H1 (cell line): Measurements from ENCODE around the gene KCNJ10. TPM values are rescaled to one million over a fixed set of nuclear protein-coding genes. Genes with fewer than 3 reads are reported as not detected.
A peak's percentile ranks its signal among the peaks of the same experiment; 100 is the strongest.

Experiments used
- CTCF ChIA-PET: fragments of 300-600 bp; sonication (Branson Sonifier 250); formaldehyde crosslinking; loops from one replicate; lab custom pipeline; 2021; ENCODE audit not compliant: partially characterized antibody; lab: Charles Lee
- POLR2A ChIA-PET: fragments of 300-600 bp; sonication (Branson Sonifier 250); formaldehyde crosslinking; loops from one replicate; lab custom pipeline; 2021; ENCODE audit warnings: inconsistent platforms; ENCODE audit not compliant: partially characterized antibody; lab: Charles Lee
- DNase-seq, 2 experiments: peaks; one replicate each; pipeline versions ENCODE4 v3.0.0 to v3.0.0-alpha.2; 2010 to 2022; ENCODE audit warnings: low spot score in 2 of 2, low read depth in 1 of 2, mixed read lengths in 1 of 2
- FAIRE-seq: peaks from 2 replicates; lab custom pipeline; 2011; peaks lifted over from hg19 to GRCh38; lab: Jason Lieb, UNC
- H2AFZ ChIP-seq: 2 replicates; pipeline ENCODE4 v1.8.1; 2012; ENCODE audit warnings: low read length, inconsistent platforms
- H2AK5ac ChIP-seq: 2 replicates; pipeline ENCODE4 v1.6.1; 2013; ENCODE audit warnings: low read depth, low read length
- H2BK120ac ChIP-seq: replicated peaks from 2 replicates; pipeline ENCODE3; 2013; ENCODE audit warnings: low read depth, low read length, inconsistent platforms
- H2BK12ac ChIP-seq: 2 replicates; pipeline ENCODE4 v1.6.1; 2013; ENCODE audit warnings: low read depth, low read length
- H2BK15ac ChIP-seq: 2 replicates; pipeline ENCODE4 v1.6.1; 2013; ENCODE audit warnings: low read length
- H2BK20ac ChIP-seq: 2 replicates; pipeline ENCODE4 v1.6.1; 2013; ENCODE audit warnings: low read length
- H2BK5ac ChIP-seq: 2 replicates; pipeline ENCODE4 v1.6.1; 2013; ENCODE audit warnings: low read depth, low read length
- H3K14ac ChIP-seq: 2 replicates; pipeline ENCODE4 v1.6.1; 2013; ENCODE audit warnings: inconsistent platforms; ENCODE audit not compliant: insufficient read length
- H3K18ac ChIP-seq: 2 replicates; pipeline ENCODE4 v1.6.1; 2013; ENCODE audit warnings: low read length; ENCODE audit errors: extremely low read depth
- H3K23ac ChIP-seq: 2 replicates; pipeline ENCODE4 v1.6.1; 2013; ENCODE audit warnings: inconsistent platforms; ENCODE audit not compliant: insufficient read length
- H3K23me2 ChIP-seq: 2 replicates; pipeline ENCODE4 v1.6.1; 2013; ENCODE audit warnings: low read depth, low read length
- H3K27ac ChIP-seq: 2 replicates; pipeline ENCODE4 v1.6.1; 2011; ENCODE audit warnings: low read depth, low read length, inconsistent platforms
- H3K27me3 ChIP-seq, 4 experiments: replicated peaks in 1 of 4; 1 replicate in 1 of 4; 2 replicates in 3 of 4; pipeline versions ENCODE4 v1.6.1 to v1.8.1; 2011 to 2013; ENCODE audit warnings: low read length in 3 of 4, mild to moderate bottlenecking in 3 of 4, inconsistent platforms in 2 of 4, mixed read lengths in 2 of 4, moderate library complexity in 1 of 4; ENCODE audit not compliant: control insufficient read depth in 3 of 4, insufficient read depth in 3 of 4; ENCODE audit errors: extremely low read depth in 1 of 4
- H3K36me3 ChIP-seq, 4 experiments: 2 replicates each; pipeline versions ENCODE4 v1.6.1 to v1.8.1; 2011 to 2013; ENCODE audit warnings: mild to moderate bottlenecking in 4 of 4, low read length in 3 of 4, moderate library complexity in 2 of 4, control low read depth in 1 of 4, inconsistent platforms in 1 of 4; ENCODE audit not compliant: insufficient read depth in 4 of 4, control insufficient read depth in 2 of 4
- H3K4ac ChIP-seq: replicated peaks from 2 replicates; pipeline ENCODE3; 2013; ENCODE audit warnings: low read length, low read depth, mixed read lengths, inconsistent platforms; ENCODE audit not compliant: insufficient read length
- H3K4me1 ChIP-seq, 4 experiments: replicated peaks in 1 of 4; 1 replicate in 1 of 4; 2 replicates in 3 of 4; pipeline versions ENCODE4 v1.6.1 to v1.8.1; 2011 to 2013; ENCODE audit warnings: low read length in 3 of 4, inconsistent platforms in 2 of 4, mixed read lengths in 1 of 4; ENCODE audit not compliant: insufficient read depth in 4 of 4, control insufficient read depth in 3 of 4
- H3K4me2 ChIP-seq, 2 experiments: 2 replicates each; pipeline versions ENCODE4 v1.6.1 to v1.8.1; 2011 to 2013; ENCODE audit warnings: low read depth in 2 of 2, low read length in 2 of 2, control low read depth in 1 of 2, inconsistent platforms in 1 of 2, mild to moderate bottlenecking in 1 of 2; ENCODE audit not compliant: insufficient read depth in 1 of 2
- H3K4me3 ChIP-seq, 4 experiments: fragments of 200-600, 300-600 bp in 1 of 4; sonication (generic), shearing (Covaris generic), sonication (Bioruptor Twin) in 1 of 4; 2 replicates each; pipeline versions ENCODE4 v1.5.1 to v1.8.1; 2011 to 2016; ENCODE audit warnings: low read length in 4 of 4, low read depth in 3 of 4, control low read depth in 2 of 4, inconsistent platforms in 2 of 4, mild to moderate bottlenecking in 2 of 4, mixed read lengths in 1 of 4, moderate library complexity in 1 of 4; ENCODE audit not compliant: insufficient read depth in 2 of 4; ENCODE audit errors: extremely low read depth in 1 of 4
- H3K56ac ChIP-seq: replicated peaks from 2 replicates; pipeline ENCODE3; 2013; ENCODE audit warnings: low read depth, mild to moderate bottlenecking, mixed read lengths, low read length, inconsistent platforms; ENCODE audit not compliant: insufficient read length
- H3K79me1 ChIP-seq: 2 replicates; pipeline ENCODE4 v1.6.1; 2013; ENCODE audit warnings: low read depth, low read length, control low read depth
- H3K79me2 ChIP-seq, 2 experiments: 2 replicates each; pipeline versions ENCODE4 v1.6.1 to v1.8.1; 2012 to 2013; ENCODE audit warnings: low read length in 2 of 2, mild to moderate bottlenecking in 2 of 2, inconsistent platforms in 1 of 2; ENCODE audit not compliant: insufficient read depth in 2 of 2, control insufficient read depth in 1 of 2
- H3K9ac ChIP-seq, 4 experiments: replicated peaks in 1 of 4; 1 replicate in 1 of 4; 2 replicates in 3 of 4; pipeline versions ENCODE4 v1.6.1 to v1.8.1; 2011 to 2013; ENCODE audit warnings: low read depth in 3 of 4, low read length in 3 of 4, control low read depth in 2 of 4, mild to moderate bottlenecking in 2 of 4, moderate library complexity in 2 of 4, inconsistent platforms in 1 of 4; ENCODE audit errors: extremely low read depth in 1 of 4
- H3K9me3 ChIP-seq, 2 experiments: 2 replicates each; pipeline versions ENCODE4 v1.6.1 to v1.8.1; 2012 to 2013; ENCODE audit warnings: mild to moderate bottlenecking in 2 of 2, moderate library complexity in 2 of 2, control low read depth in 1 of 2, inconsistent platforms in 1 of 2, low read depth in 1 of 2, low read length in 1 of 2, mixed read lengths in 1 of 2; ENCODE audit not compliant: insufficient read depth in 2 of 2
- H4K20me1 ChIP-seq, 2 experiments: replicated peaks in 1 of 2; 2 replicates each; pipeline versions ENCODE3 to v1.8.1; 2011 to 2013; ENCODE audit warnings: inconsistent platforms in 2 of 2, low read length in 2 of 2, mild to moderate bottlenecking in 1 of 2; ENCODE audit not compliant: insufficient read depth in 2 of 2, control insufficient read depth in 1 of 2
- H4K5ac ChIP-seq: 2 replicates; pipeline ENCODE4 v1.6.1; 2013; ENCODE audit warnings: low read length, low read depth, mixed read lengths, inconsistent platforms; ENCODE audit not compliant: insufficient read length
- H4K8ac ChIP-seq: 2 replicates; pipeline ENCODE4 v1.8.0; 2013; ENCODE audit warnings: mild to moderate bottlenecking, moderate library complexity, low read length, inconsistent platforms; ENCODE audit not compliant: insufficient read depth; ENCODE audit errors: extremely low read depth
- H4K91ac ChIP-seq: replicated peaks from 2 replicates; pipeline ENCODE3; 2013; ENCODE audit warnings: low read length, mixed read lengths, inconsistent platforms; ENCODE audit not compliant: insufficient read length
- HDAC2 ChIP-seq, 2 experiments: fragments of 300-600 bp in 1 of 2; sonication (generic) in 1 of 2; IDR thresholded peaks; 2 replicates each; pipeline ENCODE4 v1.6.1; 2011 to 2012; ENCODE audit warnings: low read depth in 2 of 2, low read length in 2 of 2, mild to moderate bottlenecking in 2 of 2, moderate library complexity in 2 of 2, borderline replicate concordance in 1 of 2, inconsistent platforms in 1 of 2
- MAX ChIP-seq: IDR thresholded peaks from 2 replicates; pipeline ENCODE4 v1.6.1; 2012; ENCODE audit warnings: inconsistent platforms
- TEAD4 ChIP-seq: IDR thresholded peaks from 2 replicates; pipeline ENCODE4 v1.6.1; 2012; ENCODE audit warnings: low read depth, low read length, inconsistent platforms, mixed read lengths
- WGBS, 2 experiments: shearing (Covaris generic) in 1 of 2; methylation state at CpG; one replicate each; pipeline versions ENCODE4 v1.1.6 to v1.1.7; 2013 to 2015; ENCODE audit warnings: low lambda C conversion rate in 2 of 2, mixed read lengths in 2 of 2, inconsistent platforms in 1 of 2, low coverage in 1 of 2, missing lambda C conversion rate in 1 of 2; ENCODE audit not compliant: insufficient replicate concordance in 2 of 2, insufficient coverage in 1 of 2, insufficient read length in 1 of 2; ENCODE audit errors: extremely low coverage in 1 of 2, missing lambda C conversion rate in 1 of 2; 5-methylcytosine and 5-hydroxymethylcytosine counted together
- polyA plus RNA-seq, 7 experiments: library from polyadenylated mRNA; depleted of rRNA in 3 of 7; stranded (reverse) in 5 of 7; unstranded in 2 of 7; fragments of >200 nt in 5 of 7; fragments of 200-250 nt in 2 of 7; gene quantifications; 1 replicate in 5 of 7; 2 replicates in 1 of 7; 4 replicates in 1 of 7; pipeline versions ENCODE4 v1.2.1 to v1.2.3, GENCODE V29; 2011 to 2013; ENCODE audit warnings: missing spikeins in 2 of 7, mixed read lengths in 2 of 7
- total RNA-seq: library from RNA; stranded (reverse); fragmentation: NEBNext Ultra II Directional; extraction: Animal tissue kit (Norgen Biotek cat#: 25700); gene quantifications from 2 replicates; pipeline ENCODE4 v1.2.1, GENCODE V29; 2021
- TF ChIP-seq, protein P1 (sequence below), 3 experiments: IDR thresholded peaks; 1 replicate in 2 of 3; 2 replicates in 1 of 3; pipeline versions ENCODE4 v1.5.1 to v1.6.1; 2011; ENCODE audit warnings: low read length in 3 of 3, mild to moderate bottlenecking in 3 of 3, inconsistent platforms in 2 of 3, low read depth in 1 of 3, moderate library complexity in 1 of 3; ENCODE audit not compliant: insufficient read depth in 1 of 3; ENCODE audit errors: control extremely low read depth in 1 of 3

KCNJ10 gene
- total and polyA plus RNA-seq, 2 of the 8 experiments (the other 6 are each of a cell fraction or from before 2014, with no cell fraction given) = 1.7 to 2.4 TPM

GRCh38 chr1:160098852-160099561, 29.0 kb upstream of the KCNJ10 start:
- H3K18ac ChIP-seq = 0 out of 2 replicates have a peak overlapping the region, but pooled peaks have one; percentile 38
- TF ChIP-seq HDAC2 (IDR thresholded peaks at IDR 0.05; ENCODE audit: borderline replicate concordance in 1 of 2, low read depth in 2 of 2, low read length in 2 of 2) (no peak), MAX (0 out of 2 replicates have a peak, but pooled peaks have one; percentile 17), TEAD4 (peak; percentile 56; the same call in 1 of the 2 replicates)
- TF ChIP-seq, protein P1, sequence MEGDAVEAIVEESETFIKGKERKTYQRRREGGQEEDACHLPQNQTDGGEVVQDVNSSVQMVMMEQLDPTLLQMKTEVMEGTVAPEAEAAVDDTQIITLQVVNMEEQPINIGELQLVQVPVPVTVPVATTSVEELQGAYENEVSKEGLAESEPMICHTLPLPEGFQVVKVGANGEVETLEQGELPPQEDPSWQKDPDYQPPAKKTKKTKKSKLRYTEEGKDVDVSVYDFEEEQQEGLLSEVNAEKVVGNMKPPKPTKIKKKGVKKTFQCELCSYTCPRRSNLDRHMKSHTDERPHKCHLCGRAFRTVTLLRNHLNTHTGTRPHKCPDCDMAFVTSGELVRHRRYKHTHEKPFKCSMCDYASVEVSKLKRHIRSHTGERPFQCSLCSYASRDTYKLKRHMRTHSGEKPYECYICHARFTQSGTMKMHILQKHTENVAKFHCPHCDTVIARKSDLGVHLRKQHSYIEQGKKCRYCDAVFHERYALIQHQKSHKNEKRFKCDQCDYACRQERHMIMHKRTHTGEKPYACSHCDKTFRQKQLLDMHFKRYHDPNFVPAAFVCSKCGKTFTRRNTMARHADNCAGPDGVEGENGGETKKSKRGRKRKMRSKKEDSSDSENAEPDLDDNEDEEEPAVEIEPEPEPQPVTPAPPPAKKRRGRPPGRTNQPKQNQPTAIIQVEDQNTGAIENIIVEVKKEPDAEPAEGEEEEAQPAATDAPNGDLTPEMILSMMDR (IDR thresholded peaks at IDR 0.05; ENCODE audit: control extremely low read depth in 1 of 3, insufficient read depth in 1 of 3, low read depth in 1 of 3, low read length in 3 of 3) = no peak

More at GRCh38 chr1:160098852-160099561, 29.0 kb upstream of the KCNJ10 start:
- Histone ChIP-seq H4K5ac (peak overlapping the region; percentile 13), H4K20me1 (no peaks in the 10 kb centered on the region), H3K4me2 (peak overlapping the region; percentile 71 to 83), H3K23ac (no peak overlapping the region), H3K79me1 (peaks cover 14% of the 10 kb centered on the region), H3K36me3 (peaks cover 5 to 12% (median 6%) of the 10 kb centered on the region in 4 experiments; a peak in 4 of 8 replicates), H2BK15ac (peak overlapping the region; percentile 33; the same call in 1 of the 2 replicates), H2BK20ac (no peak overlapping the region), H4K91ac (peak overlapping the region; percentile 34), H3K27ac (peak overlapping the region; percentile 21; the same call in 1 of the 2 replicates), H2BK120ac (peak overlapping the region; percentile 22), H3K23me2 (peaks cover 19% of the 10 kb centered on the region), H3K9ac (peak overlapping the region in 1 of 4 experiments; percentile 22; a peak in 1 of 7 replicates), H3K4ac (peak overlapping the region; percentile 47), H3K79me2 (peaks cover 0 to 36% of the 10 kb centered on the region in 2 experiments; a peak in 2 of 4 replicates), H3K27me3 (no peaks in the 10 kb centered on the region), H2BK5ac (peak overlapping the region; percentile 10; the same call in 1 of the 2 replicates), H3K14ac (no peak overlapping the region), H2AFZ (peak overlapping the region; percentile 75; the same call in 1 of the 2 replicates), H3K4me1 (peaks cover 12 to 50% (median 33%) of the 10 kb centered on the region in 4 experiments), H4K8ac (peak overlapping the region; percentile 72; the same call in 1 of the 2 replicates), H2AK5ac (no peak overlapping the region), H3K9me3 (no peaks in the 10 kb centered on the region; a peak in 1 of 4 replicates), H3K4me3 (peak overlapping the region; percentile 33 to 56 (median 50); a peak in 7 of 8 replicates), H2BK12ac (peak overlapping the region; percentile 93), H3K56ac (no peak overlapping the region)
- ChIA-PET POLR2A (interaction anchor here (0.9 to 5.1 kb wide), 8 partner anchors 10 to 163 kb away, joined by 3 to 39 read pairs (median 10); partner anchors contain the start of genes ATP1A2, DCAF8 and KCNJ9), CTCF (interaction anchor here (0.9 to 50.1 kb wide), 7 partner anchors 10 to 153 kb away, joined by 3 to 1874 read pairs (median 6); partner anchors contain the start of genes KCNJ10 and KCNJ9)
- peak; percentile 36 for FAIRE-seq
- WGBS, 2 experiments = 23% methylated on average over 13 of the region's 40 CpGs; no CpG with 5 or more reads in 1 of the 2 experiments
- peak; percentile 81 to 99 for DNase-seq
